ENCODE data around the gene CANT1. TPM values are rescaled to one million over a fixed set of nuclear protein-coding genes. Genes with fewer than 3 reads are reported as not detected.

Gene CANT1
- total RNA-seq, 1 donor: 49.2 TPM

DNA sequence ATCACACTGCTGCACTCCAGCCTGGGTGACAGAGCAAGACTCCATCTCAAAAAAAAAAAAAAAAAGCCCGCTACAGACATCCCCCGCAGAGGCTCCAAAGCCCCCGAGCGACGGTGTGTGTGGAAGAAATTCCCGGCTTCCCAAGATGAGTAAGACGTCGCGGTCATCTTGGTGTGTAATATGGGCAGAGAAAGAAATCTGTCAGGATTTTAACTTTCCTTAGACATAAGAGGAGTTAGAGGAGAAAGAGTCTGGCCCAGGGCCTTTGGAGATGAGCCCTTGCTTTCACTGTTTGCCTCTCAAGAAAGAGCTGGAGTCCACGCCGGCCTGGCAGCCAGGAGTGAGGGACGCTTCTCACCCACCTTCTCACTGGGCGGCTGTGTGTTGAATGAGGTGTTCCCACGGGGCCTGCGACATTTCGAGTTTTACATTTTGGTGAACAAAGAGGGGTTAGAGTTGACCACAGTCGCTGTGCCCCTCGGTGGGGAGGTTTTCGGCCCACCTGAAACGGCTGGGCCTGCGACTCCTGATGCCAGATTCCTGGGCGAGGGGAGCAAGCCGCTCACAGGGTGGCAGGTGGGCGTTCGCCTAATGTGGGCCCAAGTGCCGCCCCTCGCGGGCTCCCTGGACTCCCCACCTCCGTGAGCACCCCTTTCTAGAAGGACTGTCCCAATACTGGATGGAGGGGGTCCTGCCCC lies 32.3 kb upstream of the CANT1 start:
- peak; percentile 72 for DNase-seq (ENCODE audit: insufficient read length, low spot score, missing footprints)
- H2AFZ ChIP-seq (ENCODE audit: low read length): no peak overlapping the region
- peaks cover 18% of the 10 kb centered on the region for H3K27me3 ChIP-seq (ENCODE audit: insufficient read depth, low read length)
- peak overlapping the region; percentile 71 for H3K27ac ChIP-seq (ENCODE audit: low read depth, low read length)
- H3K4me2 ChIP-seq (ENCODE audit: insufficient read depth, low read length): no peak overlapping the region
- no peaks in the 10 kb centered on the region for H3K79me2 ChIP-seq (ENCODE audit: insufficient read depth, low read length)
- H3K4me3 ChIP-seq (ENCODE audit: insufficient read depth, low read length): no peak overlapping the region
- TF ChIP-seq, protein P1, sequence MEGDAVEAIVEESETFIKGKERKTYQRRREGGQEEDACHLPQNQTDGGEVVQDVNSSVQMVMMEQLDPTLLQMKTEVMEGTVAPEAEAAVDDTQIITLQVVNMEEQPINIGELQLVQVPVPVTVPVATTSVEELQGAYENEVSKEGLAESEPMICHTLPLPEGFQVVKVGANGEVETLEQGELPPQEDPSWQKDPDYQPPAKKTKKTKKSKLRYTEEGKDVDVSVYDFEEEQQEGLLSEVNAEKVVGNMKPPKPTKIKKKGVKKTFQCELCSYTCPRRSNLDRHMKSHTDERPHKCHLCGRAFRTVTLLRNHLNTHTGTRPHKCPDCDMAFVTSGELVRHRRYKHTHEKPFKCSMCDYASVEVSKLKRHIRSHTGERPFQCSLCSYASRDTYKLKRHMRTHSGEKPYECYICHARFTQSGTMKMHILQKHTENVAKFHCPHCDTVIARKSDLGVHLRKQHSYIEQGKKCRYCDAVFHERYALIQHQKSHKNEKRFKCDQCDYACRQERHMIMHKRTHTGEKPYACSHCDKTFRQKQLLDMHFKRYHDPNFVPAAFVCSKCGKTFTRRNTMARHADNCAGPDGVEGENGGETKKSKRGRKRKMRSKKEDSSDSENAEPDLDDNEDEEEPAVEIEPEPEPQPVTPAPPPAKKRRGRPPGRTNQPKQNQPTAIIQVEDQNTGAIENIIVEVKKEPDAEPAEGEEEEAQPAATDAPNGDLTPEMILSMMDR (IDR thresholded peaks at IDR 0.05; ENCODE audit: extremely low read depth, low read depth, low read length): no peak
- H3K9me3 ChIP-seq (ENCODE audit: low read depth, low read length): no peaks in the 10 kb centered on the region
- H3K36me3 ChIP-seq (ENCODE audit: insufficient read depth, low read length): no peaks in the 10 kb centered on the region
- no peaks in the 10 kb centered on the region for H4K20me1 ChIP-seq (ENCODE audit: insufficient read depth, low read length)
- peaks cover 27% of the 10 kb centered on the region for H3K4me1 ChIP-seq (ENCODE audit: insufficient read depth, low read length)

DNA sequence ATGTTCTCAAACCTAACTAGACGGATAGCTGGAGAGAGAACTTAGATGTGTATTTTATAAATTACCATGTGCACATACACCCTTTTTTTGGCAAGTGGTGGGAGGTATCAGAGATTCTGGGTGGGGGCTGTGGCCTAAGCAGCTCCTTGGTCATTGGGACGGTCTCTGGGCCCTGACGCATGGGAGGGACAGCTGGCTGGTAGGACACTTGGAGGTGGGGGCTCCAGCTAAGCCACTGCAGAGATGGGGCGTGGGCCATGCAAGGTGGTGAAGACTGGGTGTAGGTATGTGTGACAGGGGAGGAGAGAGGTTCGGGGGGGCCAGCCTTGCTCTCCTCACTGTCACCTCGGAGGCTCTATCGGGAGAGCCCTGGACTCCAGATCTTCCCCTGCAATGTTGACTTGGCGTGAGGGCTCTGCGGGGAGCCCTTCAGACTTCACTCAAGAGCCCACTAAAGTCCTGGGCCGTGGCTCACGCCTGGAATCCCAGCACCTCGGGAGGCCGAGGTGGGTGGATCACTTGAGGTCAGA lies 31.5 kb upstream of the CANT1 start:
- Histone ChIP-seq H3K4me1 (ENCODE audit: insufficient read depth, low read length) (peaks cover 27% of the 10 kb centered on the region), H3K4me2 (ENCODE audit: insufficient read depth, low read length) (no peak overlapping the region), H3K27ac (ENCODE audit: low read depth, low read length) (no peak overlapping the region), H4K20me1 (ENCODE audit: insufficient read depth, low read length) (no peaks in the 10 kb centered on the region), H3K9me3 (ENCODE audit: low read depth, low read length) (no peaks in the 10 kb centered on the region), H2AFZ (ENCODE audit: low read length) (no peak overlapping the region), H3K27me3 (ENCODE audit: insufficient read depth, low read length) (peaks cover 11% of the 10 kb centered on the region), H3K4me3 (ENCODE audit: insufficient read depth, low read length) (no peak overlapping the region), H3K79me2 (ENCODE audit: insufficient read depth, low read length) (no peaks in the 10 kb centered on the region), H3K36me3 (ENCODE audit: insufficient read depth, low read length) (no peaks in the 10 kb centered on the region)
- TF ChIP-seq, protein P1 (IDR thresholded peaks at IDR 0.05; ENCODE audit: extremely low read depth, low read depth, low read length): no peak
- peak; percentile 43 for DNase-seq (ENCODE audit: insufficient read length, low spot score, missing footprints)

DNA sequence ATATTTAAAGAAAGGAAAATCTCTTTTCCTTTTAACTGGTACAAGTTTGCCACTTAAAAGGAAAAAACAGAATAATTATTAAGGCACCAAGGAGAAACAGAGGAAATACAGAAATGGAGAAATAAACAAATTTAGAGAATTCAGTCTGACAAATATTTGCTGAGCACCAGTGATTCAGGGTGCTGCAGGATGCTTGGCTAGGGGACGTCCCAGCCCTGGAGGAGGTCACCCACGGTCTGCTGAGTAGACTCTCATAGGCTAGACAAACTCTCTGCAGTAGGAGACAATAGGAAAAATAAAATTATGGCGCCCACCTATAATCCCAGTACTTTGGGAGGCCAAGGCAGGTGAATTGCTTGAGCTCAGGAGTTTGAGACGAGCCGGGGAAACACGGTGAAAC lies 30.3 kb upstream of the CANT1 start:
- no peak overlapping the region for H3K27ac ChIP-seq (ENCODE audit: low read depth, low read length)
- H3K4me3 ChIP-seq (ENCODE audit: insufficient read depth, low read length): no peak overlapping the region
- TF ChIP-seq, protein P1 (IDR thresholded peaks at IDR 0.05; ENCODE audit: extremely low read depth, low read depth, low read length): no peak
- H3K4me1 ChIP-seq (ENCODE audit: insufficient read depth, low read length): peaks cover 28% of the 10 kb centered on the region
- H2AFZ ChIP-seq (ENCODE audit: low read length): no peak overlapping the region
- no peak for DNase-seq (ENCODE audit: insufficient read length, low spot score, missing footprints)
- H3K9me3 ChIP-seq (ENCODE audit: low read depth, low read length): no peaks in the 10 kb centered on the region
- no peaks in the 10 kb centered on the region for H3K79me2 ChIP-seq (ENCODE audit: insufficient read depth, low read length)
- H3K4me2 ChIP-seq (ENCODE audit: insufficient read depth, low read length): no peak overlapping the region
- no peaks in the 10 kb centered on the region for H4K20me1 ChIP-seq (ENCODE audit: insufficient read depth, low read length)
- H3K27me3 ChIP-seq (ENCODE audit: insufficient read depth, low read length): peaks cover 2% of the 10 kb centered on the region
- no peaks in the 10 kb centered on the region for H3K36me3 ChIP-seq (ENCODE audit: insufficient read depth, low read length)

DNA sequence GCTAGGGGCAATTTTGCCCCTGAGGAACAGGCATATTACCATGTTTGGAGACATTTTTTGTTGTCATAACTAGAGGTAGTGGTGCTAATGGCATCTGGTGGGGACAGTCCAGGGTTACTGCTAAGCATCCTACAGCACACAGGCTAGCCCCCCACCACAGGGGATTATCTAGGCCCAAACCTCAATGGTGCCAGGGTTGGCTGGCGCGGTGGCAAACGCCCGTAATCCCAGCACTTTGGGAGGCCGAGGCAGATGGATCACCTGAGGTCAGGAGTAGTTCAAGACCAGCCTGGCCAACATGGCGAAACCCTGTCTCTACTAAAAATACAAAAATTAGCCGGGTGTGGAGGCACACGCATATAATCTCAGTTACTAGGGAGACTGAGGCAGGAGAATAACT lies 29.6 kb upstream of the CANT1 start:
- DNase-seq (ENCODE audit: insufficient read length, low spot score, missing footprints): no peak
- Histone ChIP-seq H3K4me3 (ENCODE audit: insufficient read depth, low read length) (no peak overlapping the region), H3K27me3 (ENCODE audit: insufficient read depth, low read length) (peaks cover 2% of the 10 kb centered on the region), H3K27ac (ENCODE audit: low read depth, low read length) (peak overlapping the region; percentile 95), H3K79me2 (ENCODE audit: insufficient read depth, low read length) (no peaks in the 10 kb centered on the region), H3K9me3 (ENCODE audit: low read depth, low read length) (no peaks in the 10 kb centered on the region), H4K20me1 (ENCODE audit: insufficient read depth, low read length) (no peaks in the 10 kb centered on the region), H2AFZ (ENCODE audit: low read length) (peak overlapping the region; percentile 17), H3K4me2 (ENCODE audit: insufficient read depth, low read length) (peak overlapping the region; percentile 46), H3K36me3 (ENCODE audit: insufficient read depth, low read length) (no peaks in the 10 kb centered on the region), H3K4me1 (ENCODE audit: insufficient read depth, low read length) (peaks cover 28% of the 10 kb centered on the region)
- TF ChIP-seq, protein P1 (IDR thresholded peaks at IDR 0.05; ENCODE audit: extremely low read depth, low read depth, low read length): no peak
